ENCODE results near the gene ZNF423. TPM values are rescaled to one million over a fixed set of nuclear protein-coding genes. Genes with fewer than 3 reads are reported as not detected.

Gene ZNF423
- polyA plus RNA-seq, 1 of the 3 experiments (the other 2 are of a cell fraction): 1.2 TPM

DNA sequence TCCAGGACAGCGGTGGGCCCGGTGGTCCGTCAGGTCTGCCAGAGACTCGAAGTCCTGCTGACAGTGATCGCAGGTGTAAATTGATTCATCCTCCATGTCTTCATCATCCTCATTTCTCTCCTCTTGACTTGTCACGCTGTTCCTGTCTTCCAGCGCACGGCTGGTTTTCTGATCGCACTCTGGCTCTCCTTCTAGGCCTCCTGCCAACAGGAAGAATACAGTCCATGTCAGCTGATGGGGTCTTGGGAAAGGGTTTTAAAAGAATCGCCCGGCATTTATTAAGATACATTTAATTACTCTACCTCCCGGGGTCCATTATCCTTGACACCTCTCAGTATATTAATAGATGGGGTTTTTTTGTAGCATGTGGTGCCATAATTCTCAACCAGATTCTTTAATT is 125.1 kb downstream of the ZNF423 start:
- WGBS (ENCODE audit: low lambda C conversion rate): 64% methylated on average over 12 of the region's 12 CpGs
- TF ChIP-seq, protein P1, sequence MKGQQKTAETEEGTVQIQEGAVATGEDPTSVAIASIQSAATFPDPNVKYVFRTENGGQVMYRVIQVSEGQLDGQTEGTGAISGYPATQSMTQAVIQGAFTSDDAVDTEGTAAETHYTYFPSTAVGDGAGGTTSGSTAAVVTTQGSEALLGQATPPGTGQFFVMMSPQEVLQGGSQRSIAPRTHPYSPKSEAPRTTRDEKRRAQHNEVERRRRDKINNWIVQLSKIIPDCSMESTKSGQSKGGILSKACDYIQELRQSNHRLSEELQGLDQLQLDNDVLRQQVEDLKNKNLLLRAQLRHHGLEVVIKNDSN (IDR thresholded peaks at IDR 0.05; ENCODE audit: borderline replicate concordance, low read depth): no peak
- TF ChIP-seq RCOR1 (IDR thresholded peaks at IDR 0.05; ENCODE audit: low read length): no peak
- TF ChIP-seq TEAD4 (IDR thresholded peaks at IDR 0.05; ENCODE audit: borderline replicate concordance, insufficient read depth): no peak
- TF ChIP-seq, protein P2, sequence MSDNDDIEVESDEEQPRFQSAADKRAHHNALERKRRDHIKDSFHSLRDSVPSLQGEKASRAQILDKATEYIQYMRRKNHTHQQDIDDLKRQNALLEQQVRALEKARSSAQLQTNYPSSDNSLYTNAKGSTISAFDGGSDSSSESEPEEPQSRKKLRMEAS (IDR thresholded peaks at IDR 0.05; ENCODE audit: low read depth): no peak
- TF ChIP-seq NFIC (IDR thresholded peaks at IDR 0.05; ENCODE audit: borderline replicate concordance): no peak
- TF ChIP-seq EP300 (IDR thresholded peaks at IDR 0.05; ENCODE audit: borderline replicate concordance in 1 of 2, low read depth in 1 of 2, low read length in 1 of 2): no peak
- TF ChIP-seq SMC3 (IDR thresholded peaks at IDR 0.05; ENCODE audit: low read depth, low read length): no peak
- no peak for TF ChIP-seq RFX5 (IDR thresholded peaks at IDR 0.05; ENCODE audit: low read length)
- TF ChIP-seq, protein P3, sequence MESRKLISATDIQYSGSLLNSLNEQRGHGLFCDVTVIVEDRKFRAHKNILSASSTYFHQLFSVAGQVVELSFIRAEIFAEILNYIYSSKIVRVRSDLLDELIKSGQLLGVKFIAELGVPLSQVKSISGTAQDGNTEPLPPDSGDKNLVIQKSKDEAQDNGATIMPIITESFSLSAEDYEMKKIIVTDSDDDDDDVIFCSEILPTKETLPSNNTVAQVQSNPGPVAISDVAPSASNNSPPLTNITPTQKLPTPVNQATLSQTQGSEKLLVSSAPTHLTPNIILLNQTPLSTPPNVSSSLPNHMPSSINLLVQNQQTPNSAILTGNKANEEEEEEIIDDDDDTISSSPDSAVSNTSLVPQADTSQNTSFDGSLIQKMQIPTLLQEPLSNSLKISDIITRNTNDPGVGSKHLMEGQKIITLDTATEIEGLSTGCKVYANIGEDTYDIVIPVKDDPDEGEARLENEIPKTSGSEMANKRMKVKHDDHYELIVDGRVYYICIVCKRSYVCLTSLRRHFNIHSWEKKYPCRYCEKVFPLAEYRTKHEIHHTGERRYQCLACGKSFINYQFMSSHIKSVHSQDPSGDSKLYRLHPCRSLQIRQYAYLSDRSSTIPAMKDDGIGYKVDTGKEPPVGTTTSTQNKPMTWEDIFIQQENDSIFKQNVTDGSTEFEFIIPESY (IDR thresholded peaks at IDR 0.05; ENCODE audit: borderline replicate concordance, low read depth): no peak
- TF ChIP-seq, protein P4, sequence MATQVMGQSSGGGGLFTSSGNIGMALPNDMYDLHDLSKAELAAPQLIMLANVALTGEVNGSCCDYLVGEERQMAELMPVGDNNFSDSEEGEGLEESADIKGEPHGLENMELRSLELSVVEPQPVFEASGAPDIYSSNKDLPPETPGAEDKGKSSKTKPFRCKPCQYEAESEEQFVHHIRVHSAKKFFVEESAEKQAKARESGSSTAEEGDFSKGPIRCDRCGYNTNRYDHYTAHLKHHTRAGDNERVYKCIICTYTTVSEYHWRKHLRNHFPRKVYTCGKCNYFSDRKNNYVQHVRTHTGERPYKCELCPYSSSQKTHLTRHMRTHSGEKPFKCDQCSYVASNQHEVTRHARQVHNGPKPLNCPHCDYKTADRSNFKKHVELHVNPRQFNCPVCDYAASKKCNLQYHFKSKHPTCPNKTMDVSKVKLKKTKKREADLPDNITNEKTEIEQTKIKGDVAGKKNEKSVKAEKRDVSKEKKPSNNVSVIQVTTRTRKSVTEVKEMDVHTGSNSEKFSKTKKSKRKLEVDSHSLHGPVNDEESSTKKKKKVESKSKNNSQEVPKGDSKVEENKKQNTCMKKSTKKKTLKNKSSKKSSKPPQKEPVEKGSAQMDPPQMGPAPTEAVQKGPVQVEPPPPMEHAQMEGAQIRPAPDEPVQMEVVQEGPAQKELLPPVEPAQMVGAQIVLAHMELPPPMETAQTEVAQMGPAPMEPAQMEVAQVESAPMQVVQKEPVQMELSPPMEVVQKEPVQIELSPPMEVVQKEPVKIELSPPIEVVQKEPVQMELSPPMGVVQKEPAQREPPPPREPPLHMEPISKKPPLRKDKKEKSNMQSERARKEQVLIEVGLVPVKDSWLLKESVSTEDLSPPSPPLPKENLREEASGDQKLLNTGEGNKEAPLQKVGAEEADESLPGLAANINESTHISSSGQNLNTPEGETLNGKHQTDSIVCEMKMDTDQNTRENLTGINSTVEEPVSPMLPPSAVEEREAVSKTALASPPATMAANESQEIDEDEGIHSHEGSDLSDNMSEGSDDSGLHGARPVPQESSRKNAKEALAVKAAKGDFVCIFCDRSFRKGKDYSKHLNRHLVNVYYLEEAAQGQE (IDR thresholded peaks at IDR 0.05; ENCODE audit: low read depth, low read length): no peak
- no peak for TF ChIP-seq TAF1 (IDR thresholded peaks at IDR 0.05; ENCODE audit: borderline replicate concordance, low read depth, low read length)
- TF ChIP-seq MXI1 (IDR thresholded peaks at IDR 0.05; ENCODE audit: low read depth, low read length): no peak
- TF ChIP-seq MEF2A (IDR thresholded peaks at IDR 0.05; ENCODE audit: borderline replicate concordance, low read depth): no peak
- no peak for TF ChIP-seq YY1 (IDR thresholded peaks at IDR 0.05; ENCODE audit: low read depth)
- no peak for TF ChIP-seq POLR2AphosphoS5 (IDR thresholded peaks at IDR 0.05; ENCODE audit: low read depth, low read length)
- no peak for TF ChIP-seq JUND (IDR thresholded peaks at IDR 0.05)
- Histone ChIP-seq H3K27me3 (ENCODE audit: insufficient read depth) (no peaks in the 10 kb centered on the region), H3K4me3 (ENCODE audit: low read depth in 2 of 2, low read length in 1 of 2) (no peak overlapping the region), H2AFZ (ENCODE audit: low read depth) (no peak overlapping the region), H3K4me2 (no peak overlapping the region), H3K79me2 (ENCODE audit: insufficient read depth) (no peaks in the 10 kb centered on the region), H3K9me3 (no peaks in the 10 kb centered on the region), H3K36me3 (replicated peaks in 1 of 2; ENCODE audit: control insufficient read depth in 1 of 2, insufficient read depth in 2 of 2, low read length in 1 of 2) (no peaks in the 10 kb centered on the region), H3F3A (replicated peaks; ENCODE audit: insufficient read depth) (no peaks in the 10 kb centered on the region), H3K9ac (no peak overlapping the region), H3K9me2 (no peaks in the 10 kb centered on the region), H4K20me1 (ENCODE audit: insufficient read depth) (no peaks in the 10 kb centered on the region), H3K4me1 (ENCODE audit: control insufficient read depth in 1 of 2, insufficient read depth in 2 of 2, low read depth in 1 of 2, low read length in 1 of 2) (peaks cover 0 to 10% of the 10 kb centered on the region in 2 experiments; a peak in 1 of 4 replicates), H3K27ac (ENCODE audit: low read depth in 2 of 2, low read length in 1 of 2) (no peak overlapping the region)
- DNase-seq: no peak
- POLR2A ChIA-PET: interaction anchor here (0.6 kb wide), 1 partner anchor 86 kb away, joined by 3 read pairs; no protein-coding TSS in a partner anchor
- CTCF ChIA-PET: interaction anchor here (1.0 to 1.1 kb wide), 2 partner anchors 9 to 126 kb away, joined by 3 to 4 read pairs; no protein-coding TSS in a partner anchor
